ENCODE measurements around the gene MTAP. TPM values are rescaled to one million over a fixed set of nuclear protein-coding genes. Genes with fewer than 3 reads are reported as not detected.
"Not testable (repeated sequence)": the region's sequence is repeated elsewhere in the genome, so short reads cannot be mapped to it uniquely, and the experiment has no call there.

Gene MTAP
- polyA plus RNA-seq, 1 donor from 2014 or later = 7.7 TPM

DNA sequence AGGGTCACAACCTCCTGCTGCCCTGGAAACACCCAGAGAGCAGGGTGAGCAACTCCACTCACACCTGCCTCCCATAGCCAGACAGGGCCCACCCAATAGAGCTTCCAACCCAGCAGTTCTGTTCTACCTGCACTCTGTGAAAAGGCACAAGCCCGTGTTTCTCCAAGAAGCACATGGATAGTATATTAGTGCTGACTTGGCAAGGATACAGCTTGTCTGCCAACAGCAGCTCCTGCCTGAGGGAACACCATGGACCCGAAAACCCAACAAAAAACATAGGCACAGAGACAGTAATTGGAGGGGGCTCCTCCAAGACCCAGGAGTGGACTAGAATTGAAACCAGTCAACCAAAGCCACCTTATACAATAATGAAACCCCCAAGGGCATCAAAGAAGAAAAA, 143.2 kb downstream of the MTAP start:
- Histone ChIP-seq H3K9me3 (ENCODE audit: low read length) (no peaks in the 10 kb centered on the region), H3K36me3 (ENCODE audit: insufficient read depth, low read length) (no peaks in the 10 kb centered on the region), H3K27me3 (ENCODE audit: insufficient read depth, low read depth, low read length) (no peaks in the 10 kb centered on the region), H3K9me2 (ENCODE audit: insufficient read depth, low read length) (no peaks in the 10 kb centered on the region), H4K20me1 (ENCODE audit: insufficient read depth) (no peaks in the 10 kb centered on the region), H3K27ac (ENCODE audit: low read length) (no peak overlapping the region), H3K4me2 (ENCODE audit: low read length) (no peak overlapping the region), H3F3A (ENCODE audit: insufficient read depth, low read length, poor library complexity, severe bottlenecking) (no peaks in the 10 kb centered on the region), H3K4me3 (ENCODE audit: low read length) (no peak overlapping the region), H3K9ac (ENCODE audit: low read length) (no peak overlapping the region), H3K79me2 (replicated peaks; ENCODE audit: insufficient read depth, low read length) (no peaks in the 10 kb centered on the region), H2AFZ (ENCODE audit: low read depth, low read length) (no peak overlapping the region)
- TF ChIP-seq, protein P1, sequence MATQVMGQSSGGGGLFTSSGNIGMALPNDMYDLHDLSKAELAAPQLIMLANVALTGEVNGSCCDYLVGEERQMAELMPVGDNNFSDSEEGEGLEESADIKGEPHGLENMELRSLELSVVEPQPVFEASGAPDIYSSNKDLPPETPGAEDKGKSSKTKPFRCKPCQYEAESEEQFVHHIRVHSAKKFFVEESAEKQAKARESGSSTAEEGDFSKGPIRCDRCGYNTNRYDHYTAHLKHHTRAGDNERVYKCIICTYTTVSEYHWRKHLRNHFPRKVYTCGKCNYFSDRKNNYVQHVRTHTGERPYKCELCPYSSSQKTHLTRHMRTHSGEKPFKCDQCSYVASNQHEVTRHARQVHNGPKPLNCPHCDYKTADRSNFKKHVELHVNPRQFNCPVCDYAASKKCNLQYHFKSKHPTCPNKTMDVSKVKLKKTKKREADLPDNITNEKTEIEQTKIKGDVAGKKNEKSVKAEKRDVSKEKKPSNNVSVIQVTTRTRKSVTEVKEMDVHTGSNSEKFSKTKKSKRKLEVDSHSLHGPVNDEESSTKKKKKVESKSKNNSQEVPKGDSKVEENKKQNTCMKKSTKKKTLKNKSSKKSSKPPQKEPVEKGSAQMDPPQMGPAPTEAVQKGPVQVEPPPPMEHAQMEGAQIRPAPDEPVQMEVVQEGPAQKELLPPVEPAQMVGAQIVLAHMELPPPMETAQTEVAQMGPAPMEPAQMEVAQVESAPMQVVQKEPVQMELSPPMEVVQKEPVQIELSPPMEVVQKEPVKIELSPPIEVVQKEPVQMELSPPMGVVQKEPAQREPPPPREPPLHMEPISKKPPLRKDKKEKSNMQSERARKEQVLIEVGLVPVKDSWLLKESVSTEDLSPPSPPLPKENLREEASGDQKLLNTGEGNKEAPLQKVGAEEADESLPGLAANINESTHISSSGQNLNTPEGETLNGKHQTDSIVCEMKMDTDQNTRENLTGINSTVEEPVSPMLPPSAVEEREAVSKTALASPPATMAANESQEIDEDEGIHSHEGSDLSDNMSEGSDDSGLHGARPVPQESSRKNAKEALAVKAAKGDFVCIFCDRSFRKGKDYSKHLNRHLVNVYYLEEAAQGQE (IDR thresholded peaks at IDR 0.05; ENCODE audit: borderline replicate concordance) = no peak
- TF ChIP-seq, protein P2, sequence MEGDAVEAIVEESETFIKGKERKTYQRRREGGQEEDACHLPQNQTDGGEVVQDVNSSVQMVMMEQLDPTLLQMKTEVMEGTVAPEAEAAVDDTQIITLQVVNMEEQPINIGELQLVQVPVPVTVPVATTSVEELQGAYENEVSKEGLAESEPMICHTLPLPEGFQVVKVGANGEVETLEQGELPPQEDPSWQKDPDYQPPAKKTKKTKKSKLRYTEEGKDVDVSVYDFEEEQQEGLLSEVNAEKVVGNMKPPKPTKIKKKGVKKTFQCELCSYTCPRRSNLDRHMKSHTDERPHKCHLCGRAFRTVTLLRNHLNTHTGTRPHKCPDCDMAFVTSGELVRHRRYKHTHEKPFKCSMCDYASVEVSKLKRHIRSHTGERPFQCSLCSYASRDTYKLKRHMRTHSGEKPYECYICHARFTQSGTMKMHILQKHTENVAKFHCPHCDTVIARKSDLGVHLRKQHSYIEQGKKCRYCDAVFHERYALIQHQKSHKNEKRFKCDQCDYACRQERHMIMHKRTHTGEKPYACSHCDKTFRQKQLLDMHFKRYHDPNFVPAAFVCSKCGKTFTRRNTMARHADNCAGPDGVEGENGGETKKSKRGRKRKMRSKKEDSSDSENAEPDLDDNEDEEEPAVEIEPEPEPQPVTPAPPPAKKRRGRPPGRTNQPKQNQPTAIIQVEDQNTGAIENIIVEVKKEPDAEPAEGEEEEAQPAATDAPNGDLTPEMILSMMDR (IDR thresholded peaks at IDR 0.05; ENCODE audit: poor library complexity, severe bottlenecking) = no peak
- TF ChIP-seq MXI1 (conservative IDR thresholded peaks at IDR 0.05; ENCODE audit: poor library complexity, severe bottlenecking) = no peak
- no peak for TF ChIP-seq EP300 (conservative IDR thresholded peaks at IDR 0.05; ENCODE audit: poor library complexity, severe bottlenecking)
- no peak for TF ChIP-seq RAD21 (conservative IDR thresholded peaks at IDR 0.05)
- no peak for TF ChIP-seq EZH2 (IDR thresholded peaks at IDR 0.05; ENCODE audit: borderline replicate concordance, insufficient read depth, low read length, poor library complexity, severe bottlenecking)
- TF ChIP-seq TAF1 (IDR thresholded peaks at IDR 0.05; ENCODE audit: low read depth) = no peak
- TF ChIP-seq POLR2AphosphoS5 (IDR thresholded peaks at IDR 0.05) = no peak
- no peak for TF ChIP-seq SMC3 (conservative IDR thresholded peaks at IDR 0.05; ENCODE audit: poor library complexity)

DNA sequence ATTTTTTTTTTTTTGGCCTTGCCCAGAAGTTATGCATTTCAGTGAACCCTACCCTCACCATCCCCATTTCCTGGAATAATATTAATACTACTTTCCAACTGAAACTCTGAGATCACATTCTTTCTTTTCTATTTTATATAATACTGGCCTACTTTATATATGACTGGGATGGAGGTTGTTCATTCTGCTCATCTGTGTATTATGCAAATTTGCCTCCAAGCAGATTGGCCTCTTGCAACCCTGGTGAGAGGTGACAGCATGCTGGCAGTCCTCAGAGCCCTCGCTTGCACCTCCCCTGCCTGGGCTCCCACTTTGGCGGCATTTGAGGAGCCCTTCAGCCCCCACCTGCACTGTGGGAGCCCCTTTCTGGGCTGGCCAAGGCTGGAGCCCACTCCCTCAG, 156.4 kb downstream of the MTAP start:
- Histone ChIP-seq H3K79me2 (replicated peaks; ENCODE audit: insufficient read depth, low read length) (no peaks in the 10 kb centered on the region), H3K9me3 (ENCODE audit: low read length) (peaks cover 7% of the 10 kb centered on the region), H3K4me2 (ENCODE audit: low read length) (no peak overlapping the region), H3K27ac (ENCODE audit: low read length) (no peak overlapping the region), H3K4me3 (ENCODE audit: low read length) (no peak overlapping the region), H3K9me2 (ENCODE audit: insufficient read depth, low read length) (no peaks in the 10 kb centered on the region), H2AFZ (ENCODE audit: low read depth, low read length) (no peak overlapping the region), H3K9ac (ENCODE audit: low read length) (no peak overlapping the region), H3K27me3 (ENCODE audit: insufficient read depth, low read depth, low read length) (peaks cover 13% of the 10 kb centered on the region), H3F3A (ENCODE audit: insufficient read depth, low read length, poor library complexity, severe bottlenecking) (no peaks in the 10 kb centered on the region), H4K20me1 (ENCODE audit: insufficient read depth) (no peaks in the 10 kb centered on the region), H3K36me3 (ENCODE audit: insufficient read depth, low read length) (no peaks in the 10 kb centered on the region)
- TF ChIP-seq TAF1 (IDR thresholded peaks at IDR 0.05; ENCODE audit: low read depth) = no peak
- TF ChIP-seq EZH2 (IDR thresholded peaks at IDR 0.05; ENCODE audit: borderline replicate concordance, insufficient read depth, low read length, poor library complexity, severe bottlenecking) = no peak
- TF ChIP-seq, protein P2 (IDR thresholded peaks at IDR 0.05; ENCODE audit: poor library complexity, severe bottlenecking) = no peak
- TF ChIP-seq, protein P1 (IDR thresholded peaks at IDR 0.05; ENCODE audit: borderline replicate concordance) = no peak
- TF ChIP-seq POLR2AphosphoS5 (IDR thresholded peaks at IDR 0.05) = no peak
- no peak for TF ChIP-seq SMC3 (conservative IDR thresholded peaks at IDR 0.05; ENCODE audit: poor library complexity)
- TF ChIP-seq EP300 (conservative IDR thresholded peaks at IDR 0.05; ENCODE audit: poor library complexity, severe bottlenecking) = no peak
- no peak for TF ChIP-seq MXI1 (conservative IDR thresholded peaks at IDR 0.05; ENCODE audit: poor library complexity, severe bottlenecking)
- no peak for TF ChIP-seq RAD21 (conservative IDR thresholded peaks at IDR 0.05)

DNA sequence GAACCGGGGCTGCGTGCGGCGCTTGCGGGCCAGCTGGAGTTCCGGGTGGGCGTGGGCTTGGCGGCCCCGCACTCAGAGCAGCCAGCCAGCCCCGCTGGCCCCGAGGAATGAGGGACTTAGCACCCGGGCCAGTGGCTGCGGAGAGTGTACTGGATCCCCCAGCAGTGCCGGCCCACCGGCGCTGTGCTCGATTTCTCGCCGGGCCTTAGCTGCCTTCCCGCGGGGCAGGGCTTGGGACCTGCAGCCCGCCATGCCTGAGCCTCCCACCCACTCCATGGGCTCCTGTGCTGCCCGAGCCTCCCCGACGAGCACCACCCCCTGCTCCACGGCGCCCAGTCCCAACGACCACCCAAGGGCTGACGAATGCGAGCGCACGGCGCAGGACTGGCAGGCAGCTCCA, 156.8 kb downstream of the MTAP start:
- H3K4me2 ChIP-seq (ENCODE audit: low read length); H3K79me2 ChIP-seq (replicated peaks; ENCODE audit: insufficient read depth, low read length); H3K4me3 ChIP-seq (ENCODE audit: low read length); H2AFZ ChIP-seq (ENCODE audit: low read depth, low read length); H3F3A ChIP-seq (ENCODE audit: insufficient read depth, low read length, poor library complexity, severe bottlenecking); H3K27ac ChIP-seq (ENCODE audit: low read length); H3K9ac ChIP-seq (ENCODE audit: low read length); H3K9me2 ChIP-seq (ENCODE audit: insufficient read depth, low read length); H3K36me3 ChIP-seq (ENCODE audit: insufficient read depth, low read length); H3K9me3 ChIP-seq (ENCODE audit: low read length); H4K20me1 ChIP-seq (ENCODE audit: insufficient read depth): not testable (repeated sequence)
- H3K27me3 ChIP-seq (ENCODE audit: insufficient read depth, low read depth, low read length) = peaks cover 17% of the 10 kb centered on the region

All from neural cell (in vitro differentiated cells).